Fibroblast of villous mesenchyme (primary cell): ENCODE results near the gene ST3GAL5. TPM values are rescaled to one million over a fixed set of nuclear protein-coding genes. Genes with fewer than 3 reads are reported as not detected.

Experiments
- DNase-seq: peaks from one replicate; pipeline ENCODE4 v3.0.0-alpha.2; 2010; ENCODE audit warnings: low read depth
- H3K4me3 ChIP-seq: 2 replicates; pipeline ENCODE4 v1.5.1; 2011; ENCODE audit warnings: low read depth, mild to moderate bottlenecking, low read length
- CTCF ChIP-seq: IDR thresholded peaks from 2 replicates; pipeline ENCODE4 v1.5.1; 2012; ENCODE audit warnings: low read depth, mild to moderate bottlenecking, low read length; ENCODE audit not compliant: insufficient read depth
- total RNA-seq: library from RNA; depleted of rRNA; stranded (reverse); fragments of >200 nt; gene quantifications from 2 replicates; pipeline ENCODE4 v1.2.3, GENCODE V29; 2012

The ST3GAL5 gene
- total RNA-seq, 1 donor, result 27.6 TPM

GRCh38 chr2:85853499-85854165 lies 35.2 kb downstream of the ST3GAL5 start:
- TF ChIP-seq CTCF, result no peak
- no peak for DNase-seq
- no peak overlapping the region for H3K4me3 ChIP-seq

- peak; percentile 66 for DNase-seq
- peak overlapping the region; percentile 19 for H3K4me3 ChIP-seq
- TF ChIP-seq CTCF, result no peak
Observed at GRCh38 chr2:85852937-85853498, 35.8 kb downstream of the ST3GAL5 start.

GRCh38 chr2:85852152-85852840 lies 36.5 kb downstream of the ST3GAL5 start:
- no peak for TF ChIP-seq CTCF
- no peak for DNase-seq
- no peak overlapping the region for H3K4me3 ChIP-seq

GRCh38 chr2:85851253-85852151 lies 37.3 kb downstream of the ST3GAL5 start:
- no peak for TF ChIP-seq CTCF
- DNase-seq, result peak; percentile 56
- no peak overlapping the region for H3K4me3 ChIP-seq

GRCh38 chr2:85850451-85850850 lies 38.3 kb downstream of the ST3GAL5 start:
- TF ChIP-seq CTCF, result no peak
- H3K4me3 ChIP-seq, result no peak overlapping the region
- no peak for DNase-seq

GRCh38 chr2:85847051-85847588 lies 41.7 kb downstream of the ST3GAL5 start:
- no peak for DNase-seq
- TF ChIP-seq CTCF, result no peak

More at GRCh38 chr2:85847051-85847588, 41.7 kb downstream of the ST3GAL5 start:
- H3K4me3 ChIP-seq, result no peak overlapping the region
